GM18498 (cell line): Measurements from ENCODE around the gene SH3RF1.
A peak's percentile ranks its signal among the peaks of the same experiment; 100 is the strongest.
"Not testable (repeated sequence)": the region's sequence is repeated elsewhere in the genome, so short reads cannot be mapped to it uniquely, and the experiment has no call there.

Experiments used
- ATAC-seq: cut with Tn5 transposase; IDR thresholded peaks from one replicate; pipeline ENCODE4 v1.9.1; 2021; ENCODE audit warnings: mild to moderate bottlenecking, moderate library complexity; ENCODE audit not compliant: unreplicated experiment

Gene SH3RF1

DNA sequence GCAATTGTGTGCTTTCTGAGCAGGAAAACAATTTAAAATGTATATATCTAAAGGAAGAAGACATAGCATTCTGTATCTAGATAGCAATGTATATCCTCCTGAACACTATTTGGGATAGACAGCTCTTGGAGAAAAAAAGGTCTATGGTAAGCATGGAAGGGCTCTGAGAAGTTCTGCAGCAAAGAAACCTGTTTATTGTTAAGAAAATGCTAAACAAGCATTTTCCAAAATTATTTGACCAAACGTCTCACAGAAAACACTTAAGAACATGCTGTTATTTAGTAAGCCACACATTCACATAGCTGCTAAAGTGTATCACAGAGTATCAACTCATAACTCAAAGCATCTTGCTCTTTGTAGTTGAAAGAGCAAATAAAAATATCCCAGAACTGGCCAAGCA is 67.9 kb downstream of the SH3RF1 start:
- no peak for ATAC-seq

DNA sequence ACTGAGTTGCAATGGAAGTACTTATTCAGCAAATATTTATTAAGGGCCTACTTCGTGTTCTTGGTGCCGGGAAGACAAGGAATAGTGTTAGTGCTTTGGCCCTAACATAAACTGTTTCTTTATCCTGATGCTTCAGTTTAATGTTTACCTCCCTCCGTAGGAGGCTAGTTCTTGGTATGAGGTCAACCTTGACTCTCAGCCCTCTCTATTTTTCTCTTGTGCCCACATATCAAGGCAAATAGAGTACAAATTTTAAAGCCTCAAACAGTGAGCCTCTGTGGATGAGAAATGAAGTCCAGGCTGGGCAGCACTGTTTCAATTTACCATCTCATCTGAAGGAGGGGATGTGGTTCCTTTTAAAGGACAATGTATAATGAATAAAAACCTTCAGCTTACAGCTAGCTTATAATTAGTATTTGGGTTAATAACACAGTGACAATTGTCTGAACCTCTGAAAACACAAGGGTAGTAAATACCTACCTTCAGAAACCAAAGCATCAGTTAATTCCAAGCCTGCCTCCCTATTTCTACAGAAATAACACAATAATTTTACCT is 68.5 kb downstream of the SH3RF1 start:
- no peak for ATAC-seq

DNA sequence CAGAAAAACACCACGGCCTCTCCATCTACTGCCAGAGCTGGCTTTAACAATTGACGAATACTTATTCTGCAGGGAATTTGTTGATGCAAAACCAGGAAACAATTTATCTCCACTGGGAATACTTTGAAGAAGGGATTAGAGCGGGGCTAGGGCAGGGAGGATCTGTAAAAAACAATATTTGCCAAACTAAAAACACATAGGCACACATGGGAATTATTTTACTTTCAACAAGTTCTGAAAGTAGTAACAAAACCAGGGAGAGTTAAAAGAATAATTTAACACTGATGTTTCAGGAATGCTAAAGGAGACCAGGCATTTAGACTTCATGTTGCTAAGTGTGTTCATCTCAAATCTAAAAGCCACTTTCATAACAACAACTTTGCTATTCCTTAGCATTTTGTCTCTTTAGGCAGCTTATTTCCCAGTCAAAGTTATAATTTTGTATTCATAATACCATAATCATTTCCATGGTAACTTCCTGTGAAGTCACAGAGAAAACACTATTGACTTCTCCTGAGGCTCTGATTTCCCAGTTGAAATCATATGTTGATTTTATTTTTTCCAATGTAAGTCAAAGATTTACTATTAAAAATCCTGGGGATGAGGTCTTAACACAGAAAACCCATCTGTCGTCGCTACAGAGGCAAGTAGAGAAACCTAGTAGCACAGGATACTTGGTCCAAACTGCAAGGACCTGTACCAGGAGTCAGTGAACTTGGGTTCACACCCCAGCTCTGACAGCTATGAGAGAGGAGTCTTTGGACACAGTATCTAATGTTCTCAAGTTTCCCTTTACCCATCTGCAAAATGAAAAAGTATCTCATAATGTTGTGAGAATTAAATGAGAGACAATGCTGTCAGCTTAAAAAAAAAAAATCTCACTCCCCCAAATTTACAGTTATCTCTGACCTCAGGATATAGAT is 69.3 kb downstream of the SH3RF1 start:
- no peak for ATAC-seq

DNA sequence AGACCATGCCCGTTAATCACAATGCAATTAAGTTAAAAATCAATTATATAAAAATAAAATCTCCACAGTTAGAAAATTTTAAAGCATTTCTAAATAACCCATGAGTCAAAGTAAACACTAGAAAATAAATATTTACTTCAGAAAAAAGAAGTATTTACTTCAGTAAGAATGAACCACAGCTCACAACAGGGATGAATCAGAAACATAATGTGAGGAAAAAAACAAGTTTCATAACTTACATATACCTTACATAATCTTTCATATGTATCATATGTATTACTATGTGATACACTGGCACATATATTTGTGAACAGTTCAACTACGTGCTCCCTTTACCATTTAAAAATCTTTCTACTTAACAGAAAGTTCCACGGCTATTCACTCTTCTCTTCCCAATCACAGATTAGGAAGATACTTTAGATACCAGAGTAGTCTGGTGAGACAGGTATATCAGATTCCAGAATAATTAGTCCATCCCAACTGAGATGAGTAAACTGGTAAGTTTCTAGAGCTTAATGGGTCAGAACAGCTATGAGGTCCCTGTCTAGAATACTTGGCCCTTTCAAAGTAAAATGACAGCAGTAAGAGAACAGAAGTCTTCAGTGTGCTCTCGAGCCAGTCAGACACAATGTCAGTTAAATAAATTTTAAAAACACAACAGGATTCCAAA is 70.3 kb downstream of the SH3RF1 start:
- ATAC-seq: no peak

DNA sequence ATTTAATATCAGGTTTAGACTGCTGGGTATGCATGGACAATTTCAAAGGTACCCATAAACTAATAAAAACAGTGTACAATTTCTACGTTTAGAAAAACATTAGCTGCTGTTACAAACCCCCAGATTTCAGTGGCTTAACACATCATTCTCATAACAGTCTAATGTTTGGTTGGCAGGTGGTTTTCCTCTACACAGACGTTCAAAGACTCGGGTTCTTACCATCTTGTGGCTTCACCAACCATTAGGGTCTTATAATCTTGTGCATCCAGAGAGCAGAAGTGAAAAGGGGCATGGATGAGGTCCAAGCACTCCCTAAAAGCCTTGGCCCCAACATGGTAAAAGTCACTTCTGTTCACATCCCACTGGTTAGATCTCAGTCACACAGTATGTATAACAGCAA is 71.6 kb downstream of the SH3RF1 start:
- ATAC-seq: peak; percentile 72

DNA sequence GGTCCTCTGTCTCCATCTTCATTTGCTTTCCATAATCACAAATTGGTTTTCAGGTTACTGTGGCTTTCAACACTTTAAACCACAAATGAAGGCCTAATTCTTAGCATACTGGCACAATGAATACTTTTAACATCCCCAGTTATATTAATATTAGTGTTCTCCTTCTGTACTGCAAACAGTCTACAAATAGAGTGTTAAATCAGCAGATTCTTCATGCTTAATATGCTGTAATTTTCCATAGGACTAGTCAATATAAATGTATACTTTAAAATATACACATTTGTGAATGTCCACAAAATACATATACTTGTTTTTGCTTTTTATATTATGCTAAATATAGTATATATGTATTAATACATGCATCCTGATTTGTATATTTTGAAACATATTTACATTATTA is 72.6 kb downstream of the SH3RF1 start:
- no peak for ATAC-seq

DNA sequence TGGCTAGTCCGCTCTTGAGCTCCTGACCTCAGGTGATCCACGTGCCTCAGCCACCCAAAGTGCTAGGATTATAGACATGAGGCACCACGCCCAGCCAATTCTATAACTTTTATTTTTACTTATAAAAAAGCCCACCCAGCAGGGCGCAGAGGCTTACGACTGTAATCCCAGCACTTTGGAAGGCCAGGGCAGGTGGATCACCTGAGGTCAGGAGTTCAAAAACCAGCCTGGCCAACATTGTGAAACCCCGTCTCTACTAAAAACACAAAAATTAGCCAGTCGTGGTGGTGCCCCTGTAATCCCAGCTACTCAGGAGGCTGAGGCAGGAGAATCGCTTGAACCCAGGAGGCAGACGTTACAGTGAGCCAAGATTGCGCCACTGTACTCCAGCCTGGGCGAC is 73.5 kb downstream of the SH3RF1 start:
- not testable (repeated sequence) for ATAC-seq

DNA sequence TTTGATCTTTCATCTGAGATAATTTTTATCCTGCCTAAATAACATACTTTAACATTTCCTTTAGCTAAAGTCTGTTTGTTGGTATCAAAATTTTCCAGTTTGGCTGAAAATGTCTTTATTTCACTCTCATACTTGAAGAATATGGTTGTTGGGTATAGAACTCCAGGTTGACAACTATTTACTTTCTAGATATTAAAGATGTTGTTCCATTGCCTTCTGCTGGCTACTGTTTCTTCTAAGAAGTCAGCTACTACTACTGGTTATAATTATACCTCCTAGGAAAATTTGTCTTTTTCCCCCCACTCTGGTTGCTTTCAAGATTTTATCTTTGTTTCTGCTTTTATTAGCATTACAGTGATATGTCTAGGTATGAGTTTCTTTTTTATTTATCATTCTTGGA is 75.7 kb downstream of the SH3RF1 start:
- no peak for ATAC-seq

DNA sequence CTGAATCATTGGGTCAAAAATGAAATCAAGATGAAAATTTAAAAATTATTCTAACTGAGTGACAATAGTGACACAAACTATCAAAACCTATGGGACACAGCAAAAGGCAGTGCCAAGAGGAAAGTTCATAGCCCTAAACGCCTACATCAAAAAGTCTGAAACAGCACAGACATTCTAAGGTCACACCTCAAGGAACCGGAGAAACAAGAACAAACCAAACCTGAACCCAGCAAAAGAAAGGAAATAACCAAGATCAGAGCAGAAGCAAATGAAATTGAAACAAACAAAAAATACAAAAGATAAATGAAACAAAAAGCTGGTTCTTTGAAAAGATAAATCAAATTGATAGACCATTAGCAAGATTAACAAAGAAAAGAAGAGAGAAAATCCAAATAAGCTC is 80.8 kb downstream of the SH3RF1 start:
- ATAC-seq: peak; percentile 43

DNA sequence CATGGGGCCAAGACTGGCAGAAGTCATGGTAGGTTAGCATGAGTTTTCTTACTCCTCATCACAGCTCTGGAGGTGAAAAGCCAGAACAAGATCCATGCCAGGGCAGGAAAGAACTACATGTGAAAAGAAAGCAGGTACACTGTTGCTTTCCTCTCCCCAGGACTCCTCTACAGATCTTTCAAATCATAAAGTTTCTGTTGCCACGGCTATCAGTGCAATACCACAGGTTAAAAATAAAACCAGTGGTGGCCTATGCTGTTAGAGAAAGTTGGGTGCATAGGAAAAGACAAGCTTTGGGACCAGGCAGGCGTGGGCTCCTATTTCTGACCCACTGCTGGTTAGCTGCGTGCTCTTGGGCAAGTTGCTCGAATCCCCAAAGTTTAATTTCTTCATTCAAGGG is 81.4 kb downstream of the SH3RF1 start:
- ATAC-seq: peak; percentile 88

DNA sequence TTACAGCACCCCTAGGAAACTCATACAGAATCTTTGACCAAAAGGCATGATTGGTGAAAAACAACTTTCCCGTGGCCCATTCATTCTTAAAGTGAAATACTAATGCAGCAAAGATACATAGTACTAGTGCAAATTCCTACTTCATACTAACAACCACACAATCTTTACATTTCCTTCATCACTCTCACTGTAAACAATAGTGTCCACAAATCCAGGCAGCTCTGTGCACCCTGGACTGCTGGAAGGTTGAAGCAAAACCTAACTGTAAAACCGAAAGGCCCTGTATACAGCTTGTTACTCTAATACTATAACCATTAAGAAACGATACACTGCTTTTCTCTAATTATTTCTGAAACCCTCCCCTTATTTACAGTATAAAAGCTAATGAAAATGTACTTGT is 82.6 kb downstream of the SH3RF1 start:
- ATAC-seq: no peak

DNA sequence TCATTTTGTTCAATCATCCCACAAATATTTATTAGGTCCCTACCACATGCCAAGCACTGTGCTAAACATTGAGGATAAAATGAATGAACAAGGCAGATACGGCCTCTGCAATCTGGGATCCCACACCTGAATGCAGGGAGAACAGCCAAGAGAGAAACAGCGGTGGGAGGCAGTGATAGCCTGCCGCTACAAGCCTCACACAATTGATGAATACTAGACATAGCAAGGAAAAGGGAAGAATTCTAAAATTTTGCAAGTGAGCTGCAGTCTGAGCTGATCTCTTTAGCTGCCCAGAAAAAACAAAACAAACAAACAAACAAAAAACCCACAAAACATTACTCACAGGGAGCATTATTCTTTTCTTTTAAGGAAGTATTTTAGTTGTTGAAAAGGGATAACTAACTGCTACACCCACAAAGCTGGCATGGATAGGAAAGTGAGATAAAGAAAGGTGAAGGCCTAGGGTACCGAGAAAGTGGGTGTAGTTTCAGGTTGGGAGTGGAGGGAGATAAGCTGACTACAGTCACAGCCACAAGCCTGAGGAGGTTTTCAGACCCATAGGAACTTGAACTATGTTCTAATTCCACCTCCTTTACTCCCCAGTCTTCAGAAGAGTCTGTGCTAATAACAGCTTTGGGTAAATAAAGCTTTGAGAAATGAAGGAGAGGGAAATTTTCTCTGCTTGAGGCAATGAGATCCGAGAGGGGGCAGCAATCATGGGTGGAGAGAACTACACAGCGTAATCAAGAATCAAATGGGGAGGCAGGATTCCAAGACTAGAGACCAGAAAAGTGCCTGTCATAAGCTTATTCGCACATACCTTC is 85.4 kb downstream of the SH3RF1 start:
- no peak for ATAC-seq

DNA sequence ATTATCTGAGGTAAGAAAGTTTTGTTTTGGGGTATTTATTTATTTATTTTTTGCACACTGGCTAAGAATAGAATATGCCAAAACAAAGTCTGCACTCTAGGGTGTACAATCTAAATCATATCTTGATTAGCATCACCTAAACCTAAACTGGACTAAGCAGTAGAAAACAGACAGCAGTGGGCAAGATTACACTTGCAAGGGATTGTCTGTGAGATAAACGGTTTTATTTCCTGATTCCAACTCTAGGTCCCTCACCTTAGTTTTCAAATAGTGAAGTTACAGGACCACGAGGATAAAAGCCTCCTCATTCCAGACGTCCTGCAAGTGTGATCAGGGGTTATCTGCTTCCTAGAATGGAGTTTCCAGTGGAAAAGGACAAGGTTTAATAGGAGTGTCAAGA is 86.1 kb downstream of the SH3RF1 start:
- no peak for ATAC-seq

DNA sequence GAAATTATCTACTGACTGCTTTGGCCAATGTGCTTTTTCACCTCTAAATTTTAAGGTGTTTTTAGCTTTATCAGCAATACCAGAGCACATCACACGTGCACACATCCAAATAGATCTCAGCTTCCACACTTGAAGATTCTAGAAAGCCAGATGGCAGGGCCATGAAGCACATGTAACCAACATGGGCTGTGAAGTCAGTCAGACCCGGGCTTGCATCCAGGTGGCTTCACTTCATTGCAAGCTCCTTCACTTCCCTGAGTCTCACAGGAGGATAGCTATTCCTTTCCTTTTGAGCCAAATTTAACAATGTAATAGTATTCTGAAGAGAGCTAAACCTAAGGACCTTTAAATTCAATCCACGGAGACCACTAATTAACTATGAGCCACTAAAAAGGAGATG is 86.5 kb downstream of the SH3RF1 start:
- ATAC-seq: no peak

DNA sequence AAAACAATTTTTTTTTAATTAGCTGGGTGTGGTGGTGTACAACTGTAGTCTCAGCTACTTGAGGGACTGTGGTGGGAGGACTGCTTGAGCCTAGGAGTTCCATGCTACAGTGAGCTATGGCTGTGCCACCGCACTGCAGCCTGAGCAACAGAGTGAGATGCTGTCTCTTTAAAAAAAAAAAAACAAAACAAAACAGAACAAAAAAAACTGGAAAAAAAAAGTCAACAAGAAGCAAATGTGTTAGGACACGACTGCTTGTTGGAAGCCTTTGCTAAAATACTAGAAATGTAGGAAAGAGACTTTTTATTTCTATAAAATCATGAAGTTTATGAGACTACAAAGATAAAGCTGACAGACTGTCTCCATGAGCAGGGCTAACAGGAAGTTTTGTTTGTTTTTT is 87.2 kb downstream of the SH3RF1 start:
- no peak for ATAC-seq

DNA sequence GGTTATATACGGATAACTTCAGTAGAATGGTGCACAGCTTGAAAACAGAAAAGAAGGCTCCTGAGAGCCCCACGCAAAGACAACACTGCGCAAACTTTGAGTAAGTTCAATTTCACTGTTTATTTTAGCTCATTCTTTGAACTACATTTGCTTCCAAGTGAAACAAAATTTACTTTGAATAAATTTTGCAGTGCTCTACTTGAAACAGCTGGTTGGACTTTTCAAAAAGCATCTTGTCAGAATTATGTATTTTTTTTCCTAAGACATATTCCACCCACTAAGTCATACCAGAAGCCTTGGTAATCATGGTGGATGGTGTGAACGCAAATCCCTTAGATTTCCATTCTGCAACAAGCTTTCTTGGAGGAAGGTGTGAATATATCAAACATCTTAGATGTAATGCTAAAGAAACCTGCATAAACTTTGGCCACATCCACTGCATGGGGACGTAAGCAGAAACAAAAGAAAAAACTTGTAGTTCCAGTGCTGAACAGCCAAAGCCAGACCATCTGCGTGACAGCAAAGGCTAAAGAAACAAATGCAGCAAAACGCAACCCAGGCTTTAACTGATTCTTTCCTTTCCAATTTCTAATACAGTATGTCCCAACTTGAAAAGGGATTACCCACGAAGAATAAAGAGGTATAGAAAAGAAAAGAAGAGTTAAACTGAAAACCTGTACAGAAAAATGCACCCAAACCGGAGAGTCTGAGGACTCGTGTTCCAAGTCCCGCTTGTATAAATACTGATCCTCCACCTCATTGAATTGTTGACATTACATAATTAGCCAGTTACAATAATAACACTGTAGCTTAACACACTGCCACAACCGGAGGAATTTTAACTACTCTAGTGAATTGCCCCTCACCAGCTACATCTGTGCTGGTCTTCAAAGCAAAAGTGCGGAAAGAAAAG is 90.9 kb downstream of the SH3RF1 start:
- ATAC-seq: no peak

DNA sequence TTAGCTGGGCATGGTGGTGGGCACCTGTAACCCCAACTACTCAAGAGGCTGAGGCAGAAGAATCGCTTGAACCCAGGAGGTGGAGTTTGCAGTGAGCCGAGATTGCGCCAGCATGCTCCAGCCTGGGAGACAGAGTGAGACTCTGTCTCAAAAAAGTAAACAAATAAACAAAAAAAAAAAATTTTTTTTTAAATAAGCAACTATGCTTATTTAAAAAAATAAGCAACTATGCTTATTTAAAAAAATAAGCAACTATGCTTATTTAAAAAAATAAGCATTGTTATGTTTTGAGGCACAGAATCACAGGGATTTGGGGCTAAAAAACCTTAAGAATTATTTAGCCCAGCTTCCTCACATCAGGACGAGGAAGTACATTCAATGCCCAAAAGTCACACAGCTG is 92.7 kb downstream of the SH3RF1 start:
- ATAC-seq: not testable (repeated sequence)

DNA sequence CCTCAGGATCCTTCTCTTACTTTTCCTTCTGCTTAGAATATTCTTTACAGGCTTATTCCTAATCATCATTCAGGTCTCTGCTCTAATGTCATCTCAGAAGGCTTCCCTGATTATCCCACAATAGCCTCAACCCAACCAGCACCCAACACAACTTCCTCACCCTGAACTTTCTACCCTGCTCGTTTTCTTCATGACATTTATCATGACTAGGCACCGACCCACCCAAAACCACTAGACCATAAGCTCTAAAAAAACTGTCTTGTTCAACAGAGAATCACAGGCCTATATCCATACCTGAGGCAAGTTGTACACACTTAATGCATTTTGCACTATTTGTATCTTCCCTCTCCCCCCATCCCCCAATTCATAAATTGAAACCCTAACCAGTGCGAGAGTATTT is 95.3 kb downstream of the SH3RF1 start:
- no peak for ATAC-seq

DNA sequence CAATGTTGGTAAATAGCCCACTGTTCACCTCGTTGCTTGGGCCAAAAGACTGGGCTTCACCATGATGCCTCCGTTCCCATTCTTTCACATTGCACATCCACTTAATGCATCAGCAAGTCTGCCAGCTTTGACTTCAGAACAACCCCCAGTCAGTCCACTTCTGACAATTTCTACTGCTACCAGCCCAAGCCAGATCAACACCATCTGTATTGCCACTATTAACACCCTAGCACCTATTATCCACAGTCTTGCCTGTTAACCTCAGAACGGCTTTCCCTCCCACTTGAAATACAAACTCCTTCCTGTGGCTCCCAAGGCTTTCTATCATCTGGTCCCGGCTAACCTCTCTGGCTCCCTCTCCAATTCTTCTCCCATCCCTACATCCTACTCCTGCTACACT is 95.7 kb downstream of the SH3RF1 start:
- no peak for ATAC-seq

DNA sequence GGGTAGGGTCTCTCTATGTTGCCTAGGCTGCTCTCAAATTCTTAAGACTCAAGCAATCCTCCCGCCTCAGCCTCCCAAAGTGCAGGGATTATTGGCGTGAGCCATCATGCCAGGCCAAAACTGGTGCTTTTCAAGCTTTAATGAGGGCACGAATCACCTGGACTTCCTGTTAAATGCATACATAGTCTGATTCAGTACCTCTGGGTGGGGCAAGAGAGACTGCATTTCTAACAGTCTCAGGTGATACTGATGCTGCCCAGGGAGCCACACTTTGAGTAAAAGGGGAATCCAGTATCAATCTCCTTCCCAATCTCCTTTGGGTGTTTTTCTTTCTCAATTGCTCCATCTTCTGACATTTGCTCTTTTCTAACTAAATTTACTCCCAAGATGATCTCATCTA is 96.5 kb downstream of the SH3RF1 start:
- ATAC-seq: no peak
